HUES48 (cell line): ENCODE data around the gene RGS7.

ENCODE experiments used
- H3K27ac ChIP-seq: one replicate; pipeline ENCODE4 v1.7.0; 2013; ENCODE audit warnings: low read depth, low read length, inconsistent platforms
- H3K27me3 ChIP-seq: 2 replicates; pipeline ENCODE4 v1.6.1; 2013; ENCODE audit warnings: mild to moderate bottlenecking, low read length; ENCODE audit not compliant: control insufficient read depth, insufficient read depth
- H3K36me3 ChIP-seq: 2 replicates; pipeline ENCODE4 v1.6.1; 2013; ENCODE audit warnings: low read length; ENCODE audit not compliant: control insufficient read depth, insufficient read depth
- H3K4me1 ChIP-seq: 2 replicates; pipeline ENCODE4 v1.6.1; 2013; ENCODE audit warnings: mild to moderate bottlenecking, low read length; ENCODE audit not compliant: control insufficient read depth, insufficient read depth
- H3K4me3 ChIP-seq: 2 replicates; pipeline ENCODE4 v1.5.1; 2013; ENCODE audit warnings: mild to moderate bottlenecking, low read depth, low read length
- H3K9ac ChIP-seq: 2 replicates; pipeline ENCODE4 v1.6.1; 2013; ENCODE audit warnings: mild to moderate bottlenecking, low read depth, low read length, moderate library complexity
- H3K9me3 ChIP-seq: 2 replicates; pipeline ENCODE4 v1.6.1; 2013; ENCODE audit warnings: low read length; ENCODE audit not compliant: control insufficient read depth, insufficient read depth

The RGS7 gene

DNA sequence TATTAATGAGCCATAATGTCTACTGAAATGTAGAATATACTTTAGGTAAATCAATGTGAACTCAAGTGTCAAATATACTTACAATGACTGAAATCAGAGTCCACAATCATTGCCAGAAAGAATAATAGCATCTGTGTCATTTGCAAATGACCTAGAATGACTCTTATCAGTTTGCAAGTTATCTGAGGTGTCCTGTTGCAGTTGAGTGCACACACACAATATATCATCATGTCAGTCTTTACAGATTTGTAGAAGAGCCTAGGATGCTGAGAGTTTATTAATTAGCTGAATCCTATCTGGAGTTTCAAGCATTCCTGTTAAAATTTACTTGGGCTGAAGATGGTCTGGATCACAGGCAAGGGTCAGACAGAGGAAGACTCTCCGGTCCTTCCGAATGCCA, 421.1 kb downstream of the RGS7 start:
- no peak overlapping the region for H3K4me3 ChIP-seq
- H3K9me3 ChIP-seq, result peaks cover 31% of the 10 kb centered on the region
- H3K9ac ChIP-seq, result no peak overlapping the region
- H3K27ac ChIP-seq, result no peak overlapping the region
- no peaks in the 10 kb centered on the region for H3K36me3 ChIP-seq
- H3K4me1 ChIP-seq, result no peaks in the 10 kb centered on the region
- H3K27me3 ChIP-seq, result no peaks in the 10 kb centered on the region

- Histone ChIP-seq H3K9ac (no peak overlapping the region), H3K4me3 (no peak overlapping the region), H3K27me3 (no peaks in the 10 kb centered on the region), H3K9me3 (peaks cover 5% of the 10 kb centered on the region), H3K36me3 (no peaks in the 10 kb centered on the region), H3K4me1 (no peaks in the 10 kb centered on the region), H3K27ac (no peak overlapping the region)
These were observed 426.0 kb downstream of the RGS7 start for GRCh38 chr1:240931031-240931430.

DNA sequence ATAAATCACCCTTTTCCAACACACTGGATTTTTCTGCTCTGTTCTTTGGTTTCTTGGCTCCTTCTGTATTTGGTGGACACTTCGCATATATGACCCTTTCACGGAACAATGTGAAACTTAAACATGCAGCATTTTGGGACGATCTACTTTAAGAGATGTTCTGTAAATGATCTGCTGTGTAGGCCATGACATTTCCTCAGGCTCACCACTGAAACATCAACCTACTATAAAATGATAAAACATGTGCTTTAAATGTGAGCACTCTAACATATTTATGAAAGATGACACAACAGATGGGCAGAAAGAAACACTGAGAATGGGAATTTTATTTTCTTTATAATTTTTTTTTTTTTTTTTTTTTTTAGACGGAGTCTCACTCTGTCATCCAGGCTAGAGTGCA, 428.7 kb downstream of the RGS7 start:
- Histone ChIP-seq H3K4me1 (no peaks in the 10 kb centered on the region), H3K36me3 (no peaks in the 10 kb centered on the region), H3K4me3 (no peak overlapping the region), H3K9ac (no peak overlapping the region), H3K9me3 (no peaks in the 10 kb centered on the region), H3K27ac (no peak overlapping the region), H3K27me3 (no peaks in the 10 kb centered on the region)

DNA sequence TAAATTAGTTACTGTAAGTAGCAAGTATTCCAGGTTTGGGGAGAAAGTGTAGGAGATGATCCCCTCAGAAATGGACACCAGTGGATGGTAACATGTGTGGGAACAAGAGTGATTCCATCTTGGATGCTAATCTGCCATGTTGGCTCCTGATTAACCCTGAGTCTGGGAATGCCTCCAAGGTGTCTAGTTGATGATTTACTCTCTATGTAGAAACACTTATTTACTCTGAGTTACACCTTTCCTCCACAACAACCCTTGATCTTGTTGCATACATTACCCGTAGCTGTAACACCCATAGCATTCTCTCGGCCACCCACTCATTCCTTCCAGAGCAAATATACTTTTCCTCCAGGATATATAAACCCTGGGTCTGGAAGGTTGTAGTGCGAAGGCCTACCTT, 429.2 kb downstream of the RGS7 start:
- no peaks in the 10 kb centered on the region for H3K27me3 ChIP-seq
- no peaks in the 10 kb centered on the region for H3K9me3 ChIP-seq
- H3K9ac ChIP-seq, result no peak overlapping the region
- no peak overlapping the region for H3K4me3 ChIP-seq
- H3K4me1 ChIP-seq, result no peaks in the 10 kb centered on the region
- H3K27ac ChIP-seq, result no peak overlapping the region
- no peaks in the 10 kb centered on the region for H3K36me3 ChIP-seq

GRCh38 chr1:240925273-240925672, 431.7 kb downstream of the RGS7 start:
- Histone ChIP-seq H3K4me3 (no peak overlapping the region), H3K27me3 (no peaks in the 10 kb centered on the region), H3K27ac (no peak overlapping the region), H3K9ac (no peak overlapping the region), H3K9me3 (no peaks in the 10 kb centered on the region), H3K4me1 (no peaks in the 10 kb centered on the region), H3K36me3 (no peaks in the 10 kb centered on the region)

- Histone ChIP-seq H3K36me3 (no peaks in the 10 kb centered on the region), H3K4me3 (no peak overlapping the region), H3K27ac (no peak overlapping the region)
These were observed 439.0 kb downstream of the RGS7 start for GRCh38 chr1:240917976-240918375.

DNA sequence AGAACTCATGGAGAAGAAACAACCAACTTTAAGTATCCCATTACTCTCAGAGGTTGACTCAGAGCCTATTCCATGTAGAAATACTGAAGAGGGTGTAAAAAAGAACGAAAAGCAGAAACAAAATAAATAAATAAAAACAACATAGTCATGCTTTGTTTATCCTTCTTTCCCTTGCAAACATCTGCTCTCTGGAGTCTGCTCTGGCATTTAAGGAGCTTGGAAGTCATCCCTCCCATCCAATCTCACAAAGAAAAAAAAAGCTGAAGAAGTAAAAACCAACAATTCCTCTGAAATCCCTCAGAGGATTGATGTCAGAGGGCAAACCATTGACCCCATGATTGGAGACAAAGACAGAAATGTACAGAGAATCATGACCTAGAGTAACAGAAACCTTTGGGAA, 442.5 kb downstream of the RGS7 start:
- Histone ChIP-seq H3K9me3 (no peaks in the 10 kb centered on the region), H3K27me3 (no peaks in the 10 kb centered on the region), H3K27ac (no peak overlapping the region), H3K4me1 (no peaks in the 10 kb centered on the region; the same call in 1 of the 2 replicates), H3K4me3 (no peak overlapping the region), H3K9ac (no peak overlapping the region), H3K36me3 (no peaks in the 10 kb centered on the region)

More at GRCh38 chr1:240917976-240918375, 439.0 kb downstream of the RGS7 start:
- H3K9ac ChIP-seq, result no peak overlapping the region
- H3K4me1 ChIP-seq, result no peaks in the 10 kb centered on the region; the same call in 1 of the 2 replicates
- no peaks in the 10 kb centered on the region for H3K9me3 ChIP-seq
- no peaks in the 10 kb centered on the region for H3K27me3 ChIP-seq

DNA sequence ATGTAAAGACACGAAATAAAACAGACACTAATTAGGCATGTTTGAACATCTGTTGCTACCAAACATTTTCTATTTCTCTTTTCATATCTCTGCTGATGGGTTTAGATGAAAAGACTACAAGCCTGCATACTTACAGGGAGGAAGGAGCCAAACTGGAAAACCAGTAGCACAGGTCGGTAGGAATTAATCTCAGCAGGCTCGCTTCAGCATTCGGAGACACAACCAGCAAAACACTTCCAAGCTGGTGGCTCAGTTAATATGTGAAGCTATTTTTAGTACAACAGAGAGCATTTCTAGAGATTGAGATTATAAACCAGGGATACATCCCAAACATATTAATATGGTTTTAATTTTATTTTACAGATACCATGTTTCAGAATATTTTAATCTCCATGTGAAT, 444.2 kb downstream of the RGS7 start:
- H3K27ac ChIP-seq, result no peak overlapping the region
- H3K4me3 ChIP-seq, result no peak overlapping the region
- H3K4me1 ChIP-seq, result peaks cover 3% of the 10 kb centered on the region; the same call in 1 of the 2 replicates
- H3K9me3 ChIP-seq, result no peaks in the 10 kb centered on the region
- no peaks in the 10 kb centered on the region for H3K36me3 ChIP-seq
- no peak overlapping the region for H3K9ac ChIP-seq
- no peaks in the 10 kb centered on the region for H3K27me3 ChIP-seq

GRCh38 chr1:240909701-240910457, 447.1 kb downstream of the RGS7 start:
- H3K9ac ChIP-seq, result no peak overlapping the region
- H3K36me3 ChIP-seq, result no peaks in the 10 kb centered on the region
- no peaks in the 10 kb centered on the region for H3K27me3 ChIP-seq
- H3K4me1 ChIP-seq, result peaks cover 3% of the 10 kb centered on the region; the same call in 1 of the 2 replicates
- no peak overlapping the region for H3K4me3 ChIP-seq
- H3K27ac ChIP-seq, result no peak overlapping the region
- H3K9me3 ChIP-seq, result no peaks in the 10 kb centered on the region

- H3K27me3 ChIP-seq, result no peaks in the 10 kb centered on the region
- H3K9ac ChIP-seq, result no peak overlapping the region
- H3K4me3 ChIP-seq, result no peak overlapping the region
- H3K9me3 ChIP-seq, result peaks cover 4% of the 10 kb centered on the region
- 0 out of 2 replicates have a peak, but pooled peaks cover 3% of the 10 kb centered on the region for H3K4me1 ChIP-seq
- no peaks in the 10 kb centered on the region for H3K36me3 ChIP-seq
- H3K27ac ChIP-seq, result no peak overlapping the region
These were observed 450.5 kb downstream of the RGS7 start for GRCh38 chr1:240906477-240906876.

- Histone ChIP-seq H3K27ac (no peak overlapping the region), H3K9ac (no peak overlapping the region), H3K27me3 (no peaks in the 10 kb centered on the region), H3K36me3 (no peaks in the 10 kb centered on the region), H3K4me1 (0 out of 2 replicates have a peak, but pooled peaks cover 3% of the 10 kb centered on the region), H3K4me3 (no peak overlapping the region), H3K9me3 (peaks cover 7% of the 10 kb centered on the region)
These were observed 451.7 kb downstream of the RGS7 start for GRCh38 chr1:240905225-240905765.
